Activated CD8-positive, alpha-beta T cell treated with anti-CD3 and anti-CD28 coated beads for 36 hours (primary cell): ENCODE data around the gene ABAT. TPM values are rescaled to one million over a fixed set of nuclear protein-coding genes. Genes with fewer than 3 reads are reported as not detected.
"Not testable (repeated sequence)": the region's sequence is repeated elsewhere in the genome, so short reads cannot be mapped to it uniquely, and the experiment has no call there.

Source experiments
- ATAC-seq: fragments of 200-7000 bp; cut with Tn5 transposase; one replicate; pipeline ENCODE4 v1.10.0; 2021; ENCODE audit warnings: mild to moderate bottlenecking, moderate library complexity
- CTCF ChIA-PET: fragments of 350-600 bp; sonication (Branson Sonifier 250); formaldehyde crosslinking; loops from one replicate; lab custom pipeline; 2021; ENCODE audit warnings: antibody characterized with exemption; lab: Charles Lee
- POLR2A ChIA-PET: fragments of 350-600 bp; sonication (Branson Sonifier 250); formaldehyde crosslinking; loops from one replicate; lab custom pipeline; 2021; ENCODE audit warnings: antibody characterized with exemption; lab: Charles Lee
- DNase-seq: peaks from one replicate; pipeline ENCODE4 v3.0.0-alpha.2; 2020
- H3K27ac Mint-ChIP-seq: one replicate; pipeline ENCODE4 v1.8.0; 2021; ENCODE audit warnings: mild to moderate bottlenecking, mixed read lengths
- H3K27me3 Mint-ChIP-seq: one replicate; pipeline ENCODE4 v1.8.0; 2021; ENCODE audit warnings: mixed read lengths
- H3K36me3 Mint-ChIP-seq: one replicate; pipeline ENCODE4 v1.8.0; 2021; ENCODE audit warnings: low read depth, mixed read lengths
- H3K4me1 Mint-ChIP-seq: one replicate; pipeline ENCODE4 v1.8.0; 2021; ENCODE audit warnings: low read depth, mixed read lengths
- H3K4me3 Mint-ChIP-seq: one replicate; pipeline ENCODE4 v1.8.0; 2021; ENCODE audit warnings: mild to moderate bottlenecking, moderate library complexity, mixed read lengths
- H3K9me3 Mint-ChIP-seq: one replicate; pipeline ENCODE4 v1.8.0; 2021; ENCODE audit warnings: mixed read lengths
- intact Hi-C: fragments of 100-400 bp; cut with micrococcal nuclease; formaldehyde crosslinking; loops from one replicate; pipeline ENCODE4 v1.10.0; 2022
- total RNA-seq, 2 experiments: library from RNA; stranded (reverse); gene quantifications; one replicate each; pipeline ENCODE4 v1.2.3, GENCODE V29; 2021
- TF ChIP-seq, protein P1 (sequence below): fragments of 200-600 bp; IDR thresholded peaks from one replicate; pipeline ENCODE4 v1.8.0; 2022; ENCODE audit warnings: antibody characterized with exemption, mild to moderate bottlenecking

ABAT gene
- total RNA-seq, 2 experiments from 2014 or later: 5.1 TPM

DNA sequence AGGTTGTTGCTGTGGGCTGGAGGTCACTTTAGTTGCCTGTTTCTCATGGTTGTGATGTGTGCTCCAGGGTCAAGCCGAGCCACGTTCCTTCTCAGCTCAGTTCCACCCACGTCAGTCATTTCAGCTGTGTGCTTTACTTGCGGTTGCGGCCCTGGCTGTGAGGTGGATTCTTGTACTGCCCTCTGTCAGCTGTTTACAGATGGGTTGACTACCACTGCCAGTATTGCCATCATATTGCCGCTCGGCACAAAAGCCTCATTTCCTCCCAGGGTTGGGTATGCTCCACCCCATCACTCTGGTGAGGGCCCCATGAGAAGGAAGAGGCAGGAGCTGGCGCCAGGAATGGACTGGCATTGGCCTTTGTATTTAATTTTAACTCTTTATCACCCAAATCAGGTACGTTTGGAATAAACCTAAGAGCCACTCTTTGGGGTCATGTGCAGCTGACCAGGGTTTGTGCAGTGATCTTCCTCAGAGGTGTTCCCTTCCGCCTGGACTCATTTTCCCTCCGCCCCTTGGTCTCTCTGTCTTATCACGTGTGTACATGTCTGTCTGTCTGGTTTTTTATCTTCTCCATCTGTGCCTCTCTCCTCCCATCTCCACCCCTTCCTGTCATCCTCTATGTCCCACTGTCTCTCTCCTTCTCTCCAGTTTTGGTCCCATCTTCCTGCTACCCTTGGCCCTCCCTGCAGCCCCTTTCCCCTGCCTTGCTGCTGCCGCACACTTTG lies 27.9 kb upstream of the ABAT start:
- TF ChIP-seq, protein P1, sequence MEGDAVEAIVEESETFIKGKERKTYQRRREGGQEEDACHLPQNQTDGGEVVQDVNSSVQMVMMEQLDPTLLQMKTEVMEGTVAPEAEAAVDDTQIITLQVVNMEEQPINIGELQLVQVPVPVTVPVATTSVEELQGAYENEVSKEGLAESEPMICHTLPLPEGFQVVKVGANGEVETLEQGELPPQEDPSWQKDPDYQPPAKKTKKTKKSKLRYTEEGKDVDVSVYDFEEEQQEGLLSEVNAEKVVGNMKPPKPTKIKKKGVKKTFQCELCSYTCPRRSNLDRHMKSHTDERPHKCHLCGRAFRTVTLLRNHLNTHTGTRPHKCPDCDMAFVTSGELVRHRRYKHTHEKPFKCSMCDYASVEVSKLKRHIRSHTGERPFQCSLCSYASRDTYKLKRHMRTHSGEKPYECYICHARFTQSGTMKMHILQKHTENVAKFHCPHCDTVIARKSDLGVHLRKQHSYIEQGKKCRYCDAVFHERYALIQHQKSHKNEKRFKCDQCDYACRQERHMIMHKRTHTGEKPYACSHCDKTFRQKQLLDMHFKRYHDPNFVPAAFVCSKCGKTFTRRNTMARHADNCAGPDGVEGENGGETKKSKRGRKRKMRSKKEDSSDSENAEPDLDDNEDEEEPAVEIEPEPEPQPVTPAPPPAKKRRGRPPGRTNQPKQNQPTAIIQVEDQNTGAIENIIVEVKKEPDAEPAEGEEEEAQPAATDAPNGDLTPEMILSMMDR: no peak
- peaks cover 10% of the 10 kb centered on the region for H3K4me1 Mint-ChIP-seq
- ATAC-seq: no peak
- POLR2A ChIA-PET: interaction anchor here (1.5 kb wide), 1 partner anchor 24 kb away, joined by 3 read pairs; no protein-coding TSS in a partner anchor
- peaks cover 51% of the 10 kb centered on the region for H3K36me3 Mint-ChIP-seq
- H3K4me3 Mint-ChIP-seq: no peak overlapping the region
- intact Hi-C loops: no loop called here
- no peak overlapping the region for H3K27ac Mint-ChIP-seq
- CTCF ChIA-PET: interaction anchor here (1.0 kb wide), 1 partner anchor 234 kb away, joined by 3 read pairs; no protein-coding TSS in a partner anchor
- DNase-seq: no peak
- no peaks in the 10 kb centered on the region for H3K27me3 Mint-ChIP-seq
- no peaks in the 10 kb centered on the region for H3K9me3 Mint-ChIP-seq

DNA sequence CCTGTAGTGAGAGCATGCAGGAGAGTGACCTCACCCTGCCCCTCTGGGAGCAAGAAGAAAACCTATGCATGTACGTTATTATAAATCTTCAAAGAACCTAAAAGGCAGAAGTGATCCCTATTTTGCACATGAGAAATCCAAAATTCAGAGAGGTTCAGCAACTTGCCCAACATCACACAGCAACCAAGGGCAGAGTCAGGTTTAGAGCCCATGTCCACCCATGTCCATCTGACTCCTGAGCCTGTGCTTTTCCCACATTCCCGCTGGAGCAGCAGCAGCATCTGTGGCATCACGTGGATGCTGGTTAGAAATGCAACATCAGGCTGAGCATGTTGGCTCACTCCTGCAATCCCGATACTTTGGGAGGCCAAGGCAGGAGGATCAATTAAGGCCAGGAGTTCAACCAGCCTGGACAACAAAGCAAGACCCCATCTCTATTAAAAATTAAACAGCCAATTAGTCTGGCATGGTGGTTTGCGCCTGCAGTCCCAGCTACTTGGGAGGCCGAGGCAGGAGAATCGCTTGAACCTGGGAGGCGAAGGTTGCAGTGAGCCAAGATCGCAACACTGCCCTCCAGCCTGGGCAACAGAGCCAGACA lies 26.6 kb upstream of the ABAT start:
- Mint-ChIP-seq H3K36me3 (peaks cover 40% of the 10 kb centered on the region), H3K4me1 (peaks cover 10% of the 10 kb centered on the region), H3K27me3 (no peaks in the 10 kb centered on the region), H3K27ac (no peak overlapping the region), H3K9me3 (no peaks in the 10 kb centered on the region), H3K4me3 (no peak overlapping the region)
- no peak for ATAC-seq
- TF ChIP-seq, protein P1: no peak
- ChIA-PET POLR2A (no interaction called here), CTCF (no interaction called here)
- intact Hi-C loops: no loop called here
- DNase-seq: no peak

- H3K27ac Mint-ChIP-seq: no peak overlapping the region
- no peak overlapping the region for H3K4me3 Mint-ChIP-seq
- TF ChIP-seq, protein P1: no peak
- H3K36me3 Mint-ChIP-seq: peaks cover 33% of the 10 kb centered on the region
- CTCF ChIA-PET: no interaction called here
- H3K27me3 Mint-ChIP-seq: no peaks in the 10 kb centered on the region
- H3K9me3 Mint-ChIP-seq: no peaks in the 10 kb centered on the region
- ATAC-seq (no peak), DNase-seq (no peak)
- POLR2A ChIA-PET: no interaction called here
- peaks cover 10% of the 10 kb centered on the region for H3K4me1 Mint-ChIP-seq
- intact Hi-C loops: no loop called here
These were observed 25.5 kb upstream of the ABAT start for GRCh38 chr16:8648877-8649276.

GRCh38 chr16:8649829-8650554 lies 24.4 kb upstream of the ABAT start:
- POLR2A ChIA-PET: no interaction called here
- ATAC-seq (no peak), DNase-seq (no peak)
- Mint-ChIP-seq H3K4me3 (no peak overlapping the region), H3K36me3 (peaks cover 22% of the 10 kb centered on the region), H3K27ac (no peak overlapping the region), H3K4me1 (peaks cover 4% of the 10 kb centered on the region), H3K9me3 (no peaks in the 10 kb centered on the region), H3K27me3 (no peaks in the 10 kb centered on the region)
- CTCF ChIA-PET: interaction anchor here (0.6 kb wide), 1 partner anchor 29 kb away, joined by 3 read pairs; no protein-coding TSS in a partner anchor
- intact Hi-C loops: no loop called here
- TF ChIP-seq, protein P1: no peak

- ATAC-seq, intact Hi-C loops, H3K27me3 Mint-ChIP-seq, POLR2A ChIA-PET, DNase-seq, H3K4me3 Mint-ChIP-seq, CTCF ChIA-PET, H3K27ac Mint-ChIP-seq, H3K9me3 Mint-ChIP-seq: not testable (repeated sequence)
- Mint-ChIP-seq H3K4me1 (peaks cover 13% of the 10 kb centered on the region), H3K36me3 (peaks cover 12% of the 10 kb centered on the region)
These were observed 22.5 kb upstream of the ABAT start for GRCh38 chr16:8651958-8652357.
